Posterior vena cava (tissue), 2 donors: ENCODE results near the gene MAP1LC3B2. TPM values are rescaled to one million over a fixed set of nuclear protein-coding genes. Genes with fewer than 3 reads are reported as not detected.

ENCODE experiments used
- DNase-seq: peaks from one replicate; pipeline ENCODE4 v3.0.0-alpha.2; 2020; ENCODE audit warnings: low spot score
- intact Hi-C, 2 donors: fragments of 100-400 bp; cut with DNase I; formaldehyde crosslinking; loops; one replicate each; pipeline versions ENCODE4 v1.14.1 to v1.14.2; 2022 to 2023
- total RNA-seq, 2 donors: library from RNA; stranded (reverse); fragmentation: NEBNext Ultra II Directional; extraction: Animal tissue kit (Norgen Biotek cat#: 25700); gene quantifications; one replicate each; pipeline ENCODE4 v1.2.1, GENCODE V29; 2021
- donor health status: DM: yes; HTN: yes; CAD: no.
- donor health status: DM: yes; HTN: yes; CAD: no.

MAP1LC3B2 gene
- total RNA-seq, 2 donors from 2014 or later, result 1.8 TPM; not detected in 1

DNA sequence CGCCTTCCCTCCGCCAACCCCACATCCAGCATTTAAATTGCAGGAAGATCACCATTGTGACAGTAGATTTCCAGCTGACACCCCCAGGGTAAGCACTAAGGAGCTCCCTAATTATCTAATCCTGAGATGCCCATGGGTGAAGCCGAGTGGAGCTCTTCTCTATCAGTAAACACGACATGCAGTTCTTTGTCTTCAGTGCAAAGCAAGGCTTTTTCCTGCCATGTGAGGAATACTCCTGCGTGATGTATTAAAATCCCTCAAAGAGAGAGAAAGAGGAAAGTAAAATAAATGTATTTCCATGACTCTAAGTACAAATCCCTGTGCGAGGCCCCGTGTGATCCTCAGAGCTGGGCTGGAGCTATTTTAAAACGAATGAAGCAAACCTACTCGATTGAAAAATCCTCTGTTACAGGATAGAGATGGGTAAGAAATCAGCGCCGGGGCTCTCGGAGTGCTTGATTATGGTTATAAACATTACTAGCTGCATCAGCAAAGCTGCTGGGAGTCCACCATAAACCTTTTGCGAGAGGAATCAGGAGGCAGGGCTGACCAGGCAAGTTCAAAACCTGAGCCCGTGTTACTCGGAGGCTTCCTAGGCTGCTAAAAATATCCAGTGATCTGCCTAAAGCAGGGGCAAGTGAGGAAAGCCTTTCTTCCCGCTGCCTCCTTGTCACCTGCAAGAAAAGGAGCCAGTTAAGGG, 61.5 kb downstream of the MAP1LC3B2 start:
- intact Hi-C loops, result no loop called here
- DNase-seq, result no peak

DNA sequence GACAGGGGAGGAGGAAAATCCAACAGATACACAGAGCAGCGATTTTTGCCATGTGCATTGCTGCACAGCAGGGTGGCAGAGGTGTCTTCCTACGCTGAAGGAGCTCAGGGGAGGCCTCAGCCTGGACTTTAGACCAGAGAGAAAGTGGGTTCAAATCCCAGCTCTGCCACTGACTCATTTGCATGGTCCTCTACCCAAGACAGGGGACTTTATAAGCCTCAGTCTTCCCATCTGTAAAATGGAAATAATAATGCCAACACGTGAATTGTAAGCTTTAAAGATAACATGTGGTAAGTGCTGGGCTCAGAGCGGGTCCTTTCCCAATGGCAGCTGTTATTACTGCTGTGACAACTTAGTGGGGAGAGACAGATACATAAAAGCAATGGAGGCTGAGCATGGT, 62.0 kb downstream of the MAP1LC3B2 start:
- intact Hi-C loops, result no loop called here
- DNase-seq, result no peak

DNA sequence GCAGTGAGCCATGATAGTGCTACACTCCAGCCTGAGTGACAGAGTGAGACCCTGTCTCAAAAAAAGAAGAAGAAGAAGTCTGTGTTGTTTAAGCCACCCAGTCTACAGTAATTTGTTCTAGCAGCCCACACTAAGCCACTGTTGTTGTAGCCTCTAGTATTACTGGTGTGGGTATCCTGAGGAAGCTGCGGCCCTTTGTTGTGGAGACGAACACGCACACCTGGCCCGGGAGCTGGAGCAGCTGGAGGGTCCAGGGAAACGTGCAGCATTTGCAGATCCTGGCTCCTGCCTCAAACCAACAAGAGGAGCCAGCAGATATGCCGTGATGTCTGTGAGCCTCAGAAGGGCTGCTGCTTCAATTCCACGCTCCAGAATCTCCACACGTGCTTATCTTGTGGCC, 65.3 kb downstream of the MAP1LC3B2 start:
- no peak for DNase-seq
- intact Hi-C loops, result no loop called here

DNA sequence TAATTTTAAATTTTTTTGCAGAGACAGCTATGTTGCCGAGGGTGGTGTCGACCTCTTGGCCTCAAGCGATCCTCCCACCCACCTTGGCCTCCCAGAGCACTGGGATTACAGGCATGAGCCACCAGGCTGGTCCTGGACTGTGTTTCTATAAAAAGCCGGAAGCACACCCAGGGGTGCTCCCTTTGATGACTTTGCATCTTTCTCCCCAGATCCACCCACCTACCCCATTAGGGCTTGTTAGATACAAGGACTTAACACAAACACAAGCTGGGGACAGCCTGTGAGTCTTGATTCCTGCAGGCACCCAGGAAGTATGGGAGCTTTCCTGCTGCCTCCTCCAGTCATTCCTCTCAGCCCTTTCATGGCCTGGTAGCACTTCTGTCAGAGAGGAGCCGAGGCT, 67.0 kb downstream of the MAP1LC3B2 start:
- intact Hi-C loops, result no loop called here
- DNase-seq, result no peak

Other genes with a start within 250 kb of the MAP1LC3B2 start
- 10 to 100 TPM; 13.9 to 18.1 TPM for gene SPRING1, start 178.7 kb downstream of the MAP1LC3B2 start, total RNA-seq
- 1 to 10 TPM; 1.2 to 2.2 TPM for gene RNFT2, start 178.9 kb downstream of the MAP1LC3B2 start, total RNA-seq